Endothelial cell of umbilical vein (primary cell): ENCODE data around the gene PMEL. TPM values are rescaled to one million over a fixed set of nuclear protein-coding genes. Genes with fewer than 3 reads are reported as not detected.
A peak's percentile ranks its signal among the peaks of the same experiment; 100 is the strongest.

Experiments
- BruUV-seq: library from RNA; stranded (reverse); fragments of 400-500 nt; replicated peaks from 2 replicates; lab custom pipeline; 2021; lab: Mats Ljungman, UMichigan
- CTCF ChIA-PET: fragments of 300-600, 350-600 bp; sonication (Branson Sonifier 250); formaldehyde crosslinking; loops from one replicate; lab custom pipeline; 2021; ENCODE audit warnings: antibody characterized with exemption, inconsistent platforms; lab: Charles Lee
- POLR2A ChIA-PET: fragments of 300-600, 350-600 bp; sonication (Branson Sonifier 250); formaldehyde crosslinking; loops from one replicate; lab custom pipeline; 2021; ENCODE audit warnings: antibody characterized with exemption, inconsistent platforms; lab: Charles Lee
- DNase-seq: peaks from one replicate; pipeline ENCODE4 v3.0.0-alpha.2; 2011; ENCODE audit warnings: low read depth, low spot score
- FAIRE-seq: peaks from 2 replicates; lab custom pipeline; 2011; peaks lifted over from hg19 to GRCh38; lab: Jason Lieb, UNC
- H2AFZ ChIP-seq: 2 replicates; pipeline ENCODE4 v1.6.0; 2012; ENCODE audit warnings: low read depth, low read length, control low read depth, inconsistent platforms
- H3K27ac ChIP-seq: 2 replicates; pipeline ENCODE4 v1.5.1; 2011; ENCODE audit warnings: low read depth, mild to moderate bottlenecking, control low read depth, low read length, moderate library complexity; ENCODE audit not compliant: insufficient read depth
- H3K27me3 ChIP-seq, 2 experiments: 2 replicates each; pipeline versions ENCODE4 v1.6.0 to v1.6.1; 2011; ENCODE audit warnings: low read length in 2 of 2, mixed read lengths in 1 of 2; ENCODE audit not compliant: control insufficient read depth in 2 of 2, insufficient read depth in 2 of 2
- H3K36me3 ChIP-seq, 2 experiments: 2 replicates in 1 of 2; 3 replicates in 1 of 2; pipeline ENCODE4 v1.5.1; 2011; ENCODE audit warnings: low read length in 2 of 2, mild to moderate bottlenecking in 1 of 2, moderate library complexity in 1 of 2; ENCODE audit not compliant: control insufficient read depth in 2 of 2, insufficient read depth in 2 of 2; ENCODE audit errors: extremely low read depth in 1 of 2
- H3K4me1 ChIP-seq: 3 replicates; pipeline ENCODE4 v1.5.1; 2011; ENCODE audit warnings: mild to moderate bottlenecking, low read length; ENCODE audit not compliant: control insufficient read depth, insufficient read depth; ENCODE audit errors: extremely low read depth
- H3K4me2 ChIP-seq: 2 replicates; pipeline ENCODE4 v1.6.1; 2011; ENCODE audit warnings: low read length, control low read depth, mixed read lengths; ENCODE audit not compliant: insufficient read depth
- H3K4me3 ChIP-seq, 3 experiments: fragments of 200-600 bp in 1 of 3; sonication (generic), shearing (Covaris generic) in 1 of 3; replicated peaks in 1 of 3; 2 replicates each; pipeline ENCODE4 v1.5.1; 2011 to 2016; ENCODE audit warnings: control low read depth in 3 of 3, low read length in 3 of 3, mild to moderate bottlenecking in 2 of 3, inconsistent platforms in 1 of 3, low read depth in 1 of 3, moderate library complexity in 1 of 3; ENCODE audit not compliant: insufficient read depth in 1 of 3
- H3K79me2 ChIP-seq: 2 replicates; pipeline ENCODE4 v1.6.0; 2012; ENCODE audit warnings: low read length, inconsistent platforms; ENCODE audit not compliant: control insufficient read depth, insufficient read depth
- H3K9ac ChIP-seq: replicated peaks from 2 replicates; pipeline ENCODE3; 2011; ENCODE audit warnings: low read length, control low read depth; ENCODE audit not compliant: insufficient read depth; ENCODE audit errors: extremely low read depth
- H3K9me1 ChIP-seq: replicated peaks from 3 replicates; pipeline ENCODE4 v1.6.0; 2011; ENCODE audit warnings: mild to moderate bottlenecking, low read length; ENCODE audit not compliant: control insufficient read depth, insufficient read depth; ENCODE audit errors: extremely low read depth
- H3K9me3 ChIP-seq: replicated peaks from 2 replicates; pipeline ENCODE4 v1.5.1; 2012; ENCODE audit warnings: low read length, inconsistent platforms; ENCODE audit not compliant: control insufficient read depth, insufficient read depth
- H4K20me1 ChIP-seq: replicated peaks from 2 replicates; pipeline ENCODE3; 2011; ENCODE audit warnings: mild to moderate bottlenecking, low read length; ENCODE audit not compliant: control insufficient read depth, insufficient read depth; ENCODE audit errors: extremely low read depth
- EZH2 ChIP-seq: IDR thresholded peaks from 2 replicates; pipeline ENCODE4 v1.6.1; 2012; ENCODE audit warnings: borderline replicate concordance, low read depth, mild to moderate bottlenecking, moderate library complexity, low read length, inconsistent platforms; ENCODE audit not compliant: severe bottlenecking
- FOS ChIP-seq: IDR thresholded peaks from 2 replicates; pipeline ENCODE4 v1.6.1; 2011; ENCODE audit warnings: mild to moderate bottlenecking, low read length, moderate library complexity, borderline replicate concordance; ENCODE audit not compliant: insufficient read depth
- GATA2 ChIP-seq: IDR thresholded peaks from 2 replicates; pipeline ENCODE4 v1.7.0; 2011; ENCODE audit warnings: low read depth, mild to moderate bottlenecking, moderate library complexity, mixed read lengths, low read length; ENCODE audit not compliant: insufficient read length, insufficient read depth
- JUN ChIP-seq: IDR thresholded peaks from 2 replicates; pipeline ENCODE4 v1.6.1; 2011; ENCODE audit warnings: borderline replicate concordance, low read depth; ENCODE audit not compliant: insufficient read length, insufficient read depth
- MYC ChIP-seq: IDR thresholded peaks from one replicate; pipeline ENCODE4 v1.6.1; 2011; ENCODE audit warnings: mild to moderate bottlenecking, low read depth, low read length
- POLR2A ChIP-seq: IDR thresholded peaks from 2 replicates; pipeline ENCODE4 v1.6.1; 2012; ENCODE audit warnings: low read depth, mild to moderate bottlenecking, control low read depth, low read length
- dilution Hi-C: fragments of 300-500 bp; cut with MboI; formaldehyde crosslinking; loops from one replicate; pipeline ENCODE4 v1.15.0; 2019; ENCODE audit warnings: low sequenced_read_pairs; ENCODE audit not compliant: extremely low pct_ligation_motif_present
- intact Hi-C: fragments of 100-400 bp; cut with micrococcal nuclease; formaldehyde crosslinking; loops from one replicate; pipeline ENCODE4 v1.10.0; 2022
- polyA plus RNA-seq, 4 experiments: library from polyadenylated mRNA; depleted of rRNA in 3 of 4; stranded (reverse) in 3 of 4; unstranded in 1 of 4; fragments of >200 nt; gene quantifications; 2 replicates each; pipeline versions ENCODE4 v1.2.1 to v1.2.3, GENCODE V29; 2011 to 2012; ENCODE audit warnings: missing spikeins in 1 of 4
- total RNA-seq: library from RNA; stranded (reverse); gene quantifications from 2 replicates; pipeline ENCODE4 v1.2.3, GENCODE V29; 2021
- TF ChIP-seq, protein P1 (sequence below): IDR thresholded peaks from 2 replicates; pipeline ENCODE4 v1.6.1; 2011; ENCODE audit not compliant: insufficient read depth, insufficient read length
- TF ChIP-seq, protein P2 (sequence below), 2 donors: IDR thresholded peaks; 1 replicate in 1 of 2; 2 replicates in 1 of 2; pipeline ENCODE4 v1.5.1; 2011; ENCODE audit warnings: low read length in 2 of 2, mild to moderate bottlenecking in 2 of 2, moderate library complexity in 2 of 2, control low read depth in 1 of 2, inconsistent platforms in 1 of 2, low read depth in 1 of 2; ENCODE audit not compliant: insufficient read depth in 1 of 2; ENCODE audit errors: extremely low read depth in 1 of 2

PMEL gene
- total and polyA plus RNA-seq, 2 donors (not counting 3 experiments of a cell fraction or from before 2014, with no cell fraction given): 0.51 to 0.99 TPM

DNA sequence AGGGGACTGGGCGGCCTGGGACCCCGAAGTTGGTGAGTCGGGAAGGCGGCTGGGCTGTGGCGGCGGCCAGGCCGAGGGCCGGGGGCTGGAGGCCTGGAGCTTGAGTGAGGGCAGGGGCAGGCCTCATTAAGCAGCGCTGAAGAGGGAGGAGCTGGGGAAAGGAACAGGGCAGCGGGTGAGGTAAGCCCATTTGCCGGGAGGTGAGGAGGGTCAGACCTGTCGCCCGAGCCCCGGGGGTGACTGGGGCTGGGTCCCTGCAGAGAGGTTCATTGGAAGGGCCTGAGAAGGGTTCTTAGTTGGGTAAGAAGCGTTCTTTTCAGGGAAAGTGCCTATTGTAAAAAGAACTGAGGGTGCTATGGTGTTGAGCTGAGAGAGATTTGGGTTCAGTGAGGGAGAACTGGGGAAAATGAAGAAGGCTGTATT, 8.5 kb upstream of the PMEL start:
- POLR2A ChIA-PET: interaction anchor here (1.1 to 1.9 kb wide), 11 partner anchors 9 to 245 kb away, joined by 3 to 18 read pairs (median 4); partner anchors contain the start of genes CD63, DNAJC14, PA2G4 and SUOX
- peak overlapping the region; percentile 81 for H3K27ac ChIP-seq
- no peaks in the 10 kb centered on the region for H3K9me3 ChIP-seq
- peaks cover 0 to 1% of the 10 kb centered on the region in 2 experiments for H3K36me3 ChIP-seq
- H3K79me2 ChIP-seq: peaks cover 44% of the 10 kb centered on the region
- no peaks in the 10 kb centered on the region for H4K20me1 ChIP-seq
- BruUV-seq: no TSS peak
- peak overlapping the region; percentile 94 for H3K4me2 ChIP-seq
- dilution Hi-C loops (no loop called here), intact Hi-C loops (no loop called here)
- CTCF ChIA-PET: interaction anchor here (0.7 to 3.0 kb wide), 15 partner anchors 10 to 1485 kb away, joined by 3 to 34 read pairs (median 4); partner anchors contain the start of genes DGKA, DNAJC14, GLI1 and PA2G4
- TF ChIP-seq, protein P1, sequence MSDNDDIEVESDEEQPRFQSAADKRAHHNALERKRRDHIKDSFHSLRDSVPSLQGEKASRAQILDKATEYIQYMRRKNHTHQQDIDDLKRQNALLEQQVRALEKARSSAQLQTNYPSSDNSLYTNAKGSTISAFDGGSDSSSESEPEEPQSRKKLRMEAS: no peak
- TF ChIP-seq GATA2: no peak
- TF ChIP-seq, protein P2, sequence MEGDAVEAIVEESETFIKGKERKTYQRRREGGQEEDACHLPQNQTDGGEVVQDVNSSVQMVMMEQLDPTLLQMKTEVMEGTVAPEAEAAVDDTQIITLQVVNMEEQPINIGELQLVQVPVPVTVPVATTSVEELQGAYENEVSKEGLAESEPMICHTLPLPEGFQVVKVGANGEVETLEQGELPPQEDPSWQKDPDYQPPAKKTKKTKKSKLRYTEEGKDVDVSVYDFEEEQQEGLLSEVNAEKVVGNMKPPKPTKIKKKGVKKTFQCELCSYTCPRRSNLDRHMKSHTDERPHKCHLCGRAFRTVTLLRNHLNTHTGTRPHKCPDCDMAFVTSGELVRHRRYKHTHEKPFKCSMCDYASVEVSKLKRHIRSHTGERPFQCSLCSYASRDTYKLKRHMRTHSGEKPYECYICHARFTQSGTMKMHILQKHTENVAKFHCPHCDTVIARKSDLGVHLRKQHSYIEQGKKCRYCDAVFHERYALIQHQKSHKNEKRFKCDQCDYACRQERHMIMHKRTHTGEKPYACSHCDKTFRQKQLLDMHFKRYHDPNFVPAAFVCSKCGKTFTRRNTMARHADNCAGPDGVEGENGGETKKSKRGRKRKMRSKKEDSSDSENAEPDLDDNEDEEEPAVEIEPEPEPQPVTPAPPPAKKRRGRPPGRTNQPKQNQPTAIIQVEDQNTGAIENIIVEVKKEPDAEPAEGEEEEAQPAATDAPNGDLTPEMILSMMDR (IDR thresholded peaks at IDR 0.05; ENCODE audit: extremely low read depth in 1 of 2, insufficient read depth in 1 of 2, low read depth in 1 of 2, low read length in 2 of 2): no peak
- TF ChIP-seq JUN: no peak
- TF ChIP-seq MYC: no peak
- no peak for TF ChIP-seq POLR2A
- TF ChIP-seq FOS: no peak
- no peak for TF ChIP-seq EZH2
- H2AFZ ChIP-seq: peak overlapping the region; percentile 67
- peak; percentile 47 for DNase-seq
- no peaks in the 10 kb centered on the region for H3K9me1 ChIP-seq
- peaks cover 27% of the 10 kb centered on the region for H3K4me1 ChIP-seq
- no peak for FAIRE-seq
- H3K9ac ChIP-seq: peak overlapping the region; percentile 93
- H3K27me3 ChIP-seq: no peaks in the 10 kb centered on the region
- peak overlapping the region; percentile 87 to 93 (median 92) for H3K4me3 ChIP-seq
